22Rv1 (cell line): ENCODE data around the gene PLVAP.

Source experiments
- CTCF ChIP-seq: fragments of 450-650 bp; IDR thresholded peaks from 2 replicates; pipeline ENCODE4 v1.5.1; 2017; ENCODE audit warnings: mild to moderate bottlenecking
- ZFX ChIP-seq: fragments of 450-650 bp; IDR thresholded peaks from 2 replicates; pipeline ENCODE4 v1.6.1; 2017; ENCODE audit warnings: antibody characterized with exemption, borderline replicate concordance

DNA sequence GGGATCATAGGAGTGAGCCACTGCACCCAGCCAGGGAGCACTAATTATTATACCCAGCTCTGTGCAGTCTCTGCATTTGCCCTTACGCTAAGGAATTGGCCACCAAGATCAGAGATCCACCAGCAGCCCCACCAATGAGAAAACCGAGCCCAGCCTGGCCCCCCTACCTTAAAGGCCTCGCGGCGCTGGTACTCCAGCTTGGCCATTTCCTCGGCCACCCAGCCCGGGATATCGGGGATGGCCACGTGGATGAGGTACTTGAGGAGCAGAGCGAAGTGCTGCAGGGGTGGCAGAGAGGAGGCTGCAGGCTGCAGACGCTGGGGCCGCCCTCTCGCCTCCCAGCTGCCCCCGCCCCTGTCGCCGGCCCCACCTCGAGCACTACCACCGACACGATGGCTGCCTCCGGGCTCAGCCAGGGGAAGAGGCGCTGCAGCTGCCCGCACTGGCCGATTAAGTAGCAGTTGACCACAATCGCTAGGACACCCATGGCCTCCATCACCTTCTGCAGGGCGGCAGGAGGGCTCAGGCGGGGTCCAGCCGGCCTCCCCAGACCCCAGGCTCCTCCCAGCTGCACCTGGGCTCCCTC lies 50.0 kb downstream of the PLVAP start:
- TF ChIP-seq CTCF (no peak), ZFX (no peak)
